Retinal pigment epithelial cell (primary cell): ENCODE results near the gene SMPD3.

Experiments
- DNase-seq: peaks from one replicate; pipeline ENCODE4 v3.0.0-alpha.2; 2010; ENCODE audit warnings: low read depth
- H3K4me3 ChIP-seq: 2 replicates; pipeline ENCODE4 v1.5.1; 2011; ENCODE audit warnings: mild to moderate bottlenecking, low read length, control low read depth, moderate library complexity
- CTCF ChIP-seq: conservative IDR thresholded peaks from 2 replicates; pipeline ENCODE4 v1.5.1; 2011; ENCODE audit warnings: low read depth, low read length, control low read depth, inconsistent platforms

Gene SMPD3

GRCh38 chr16:68370581-68371275, 77.6 kb downstream of the SMPD3 start:
- H3K4me3 ChIP-seq: no peak overlapping the region
- no peak for DNase-seq

GRCh38 chr16:68369697-68370580, 78.4 kb downstream of the SMPD3 start:
- H3K4me3 ChIP-seq: no peak overlapping the region
- TF ChIP-seq CTCF: no peak
- DNase-seq: no peak

More at GRCh38 chr16:68370581-68371275, 77.6 kb downstream of the SMPD3 start:
- TF ChIP-seq CTCF: no peak

GRCh38 chr16:68369168-68369567, 79.1 kb downstream of the SMPD3 start:
- no peak overlapping the region for H3K4me3 ChIP-seq
- TF ChIP-seq CTCF: no peak
- DNase-seq: no peak

- H3K4me3 ChIP-seq: no peak overlapping the region
- DNase-seq: no peak
- TF ChIP-seq CTCF: no peak
These were observed 79.9 kb downstream of the SMPD3 start for GRCh38 chr16:68368301-68368888.

GRCh38 chr16:68367891-68368290, 80.4 kb downstream of the SMPD3 start:
- DNase-seq: no peak
- TF ChIP-seq CTCF: no peak
- no peak overlapping the region for H3K4me3 ChIP-seq

GRCh38 chr16:68367440-68367839, 80.9 kb downstream of the SMPD3 start:
- no peak for DNase-seq
- H3K4me3 ChIP-seq: no peak overlapping the region
- TF ChIP-seq CTCF: no peak

GRCh38 chr16:68367030-68367429, 81.3 kb downstream of the SMPD3 start:
- DNase-seq: no peak
- H3K4me3 ChIP-seq: no peak overlapping the region
- TF ChIP-seq CTCF: peak; percentile 52
